Measurements from ENCODE around the gene FADS2. TPM values are rescaled to one million over a fixed set of nuclear protein-coding genes. Genes with fewer than 3 reads are reported as not detected.

The FADS2 gene
- total RNA-seq, 1 experiment from 2014 or later: 423 TPM

DNA sequence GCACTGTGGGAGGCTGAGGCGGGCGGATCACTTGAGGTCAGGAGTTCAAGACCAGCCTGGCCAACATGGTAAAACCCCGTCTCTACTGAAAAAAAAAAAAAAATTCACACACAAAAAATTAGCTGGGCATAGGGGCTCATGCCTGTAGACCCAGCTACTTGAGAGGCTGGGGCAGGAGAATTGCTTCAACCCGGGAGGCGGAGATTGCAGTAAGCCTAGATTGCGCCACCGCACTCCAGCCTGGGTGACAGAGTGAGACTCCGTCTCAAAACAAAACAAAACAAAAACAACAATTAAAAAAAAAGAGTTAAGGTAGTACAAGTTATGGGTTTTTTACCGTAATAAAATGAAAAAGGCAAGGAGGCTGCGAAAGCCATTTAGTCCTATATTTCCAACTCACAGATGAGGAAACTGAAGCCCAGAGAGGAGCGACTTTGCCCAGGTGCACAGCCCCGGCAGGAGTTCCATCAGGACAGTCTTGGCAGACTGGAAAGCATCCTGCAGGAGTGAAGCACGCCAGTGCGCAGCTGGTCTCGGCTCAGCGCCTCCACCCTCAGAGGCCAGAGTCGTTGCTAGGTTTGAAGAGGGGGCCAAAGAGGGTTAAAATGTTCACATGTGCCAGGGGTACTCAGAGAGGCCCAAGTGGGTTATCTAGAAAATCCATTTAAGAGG, 67.1 kb downstream of the FADS2 start:
- H3K27me3 Mint-ChIP-seq (ENCODE audit: low read depth): 0 out of 2 replicates have a peak, but pooled peaks cover under 1% of the 10 kb centered on the region
- no peaks in the 10 kb centered on the region for H3K9me3 Mint-ChIP-seq
- no peak for DNase-seq (ENCODE audit: low spot score)
- no peak for ATAC-seq
- H3K4me1 Mint-ChIP-seq: peaks cover 9% of the 10 kb centered on the region
- no peak overlapping the region for H3K27ac Mint-ChIP-seq
- H3K4me3 Mint-ChIP-seq: no peak overlapping the region
- ChIA-PET CTCF (interaction anchor here (0.6 to 10.9 kb wide), 6 partner anchors 25 to 213 kb away, joined by 3 to 685 read pairs (median 70); partner anchors contain the start of gene BEST1), POLR2A (no interaction called here)
- TF ChIP-seq, protein P1, sequence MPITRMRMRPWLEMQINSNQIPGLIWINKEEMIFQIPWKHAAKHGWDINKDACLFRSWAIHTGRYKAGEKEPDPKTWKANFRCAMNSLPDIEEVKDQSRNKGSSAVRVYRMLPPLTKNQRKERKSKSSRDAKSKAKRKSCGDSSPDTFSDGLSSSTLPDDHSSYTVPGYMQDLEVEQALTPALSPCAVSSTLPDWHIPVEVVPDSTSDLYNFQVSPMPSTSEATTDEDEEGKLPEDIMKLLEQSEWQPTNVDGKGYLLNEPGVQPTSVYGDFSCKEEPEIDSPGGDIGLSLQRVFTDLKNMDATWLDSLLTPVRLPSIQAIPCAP (CRISPR knock-in tag; IDR thresholded peaks at IDR 0.05): no peak
- no peak for TF ChIP-seq TEAD4 (CRISPR knock-in tag; IDR thresholded peaks at IDR 0.05)
- TF ChIP-seq, protein P2, sequence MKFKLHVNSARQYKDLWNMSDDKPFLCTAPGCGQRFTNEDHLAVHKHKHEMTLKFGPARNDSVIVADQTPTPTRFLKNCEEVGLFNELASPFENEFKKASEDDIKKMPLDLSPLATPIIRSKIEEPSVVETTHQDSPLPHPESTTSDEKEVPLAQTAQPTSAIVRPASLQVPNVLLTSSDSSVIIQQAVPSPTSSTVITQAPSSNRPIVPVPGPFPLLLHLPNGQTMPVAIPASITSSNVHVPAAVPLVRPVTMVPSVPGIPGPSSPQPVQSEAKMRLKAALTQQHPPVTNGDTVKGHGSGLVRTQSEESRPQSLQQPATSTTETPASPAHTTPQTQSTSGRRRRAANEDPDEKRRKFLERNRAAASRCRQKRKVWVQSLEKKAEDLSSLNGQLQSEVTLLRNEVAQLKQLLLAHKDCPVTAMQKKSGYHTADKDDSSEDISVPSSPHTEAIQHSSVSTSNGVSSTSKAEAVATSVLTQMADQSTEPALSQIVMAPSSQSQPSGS (CRISPR knock-in tag; IDR thresholded peaks at IDR 0.05; ENCODE audit: borderline replicate concordance, low read depth): no peak
- TF ChIP-seq, protein P3, sequence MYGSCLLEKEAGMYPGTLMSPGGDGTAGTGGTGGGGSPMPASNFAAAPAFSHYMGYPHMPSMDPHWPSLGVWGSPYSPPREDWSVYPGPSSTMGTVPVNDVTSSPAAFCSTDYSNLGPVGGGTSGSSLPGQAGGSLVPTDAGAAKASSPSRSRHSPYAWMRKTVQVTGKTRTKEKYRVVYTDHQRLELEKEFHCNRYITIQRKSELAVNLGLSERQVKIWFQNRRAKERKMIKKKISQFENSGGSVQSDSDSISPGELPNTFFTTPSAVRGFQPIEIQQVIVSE (CRISPR knock-in tag; IDR thresholded peaks at IDR 0.05; ENCODE audit: borderline replicate concordance): no peak
- no peak for TF ChIP-seq RELA (CRISPR knock-in tag; IDR thresholded peaks at IDR 0.05; ENCODE audit: borderline replicate concordance)
- TF ChIP-seq, protein P4, sequence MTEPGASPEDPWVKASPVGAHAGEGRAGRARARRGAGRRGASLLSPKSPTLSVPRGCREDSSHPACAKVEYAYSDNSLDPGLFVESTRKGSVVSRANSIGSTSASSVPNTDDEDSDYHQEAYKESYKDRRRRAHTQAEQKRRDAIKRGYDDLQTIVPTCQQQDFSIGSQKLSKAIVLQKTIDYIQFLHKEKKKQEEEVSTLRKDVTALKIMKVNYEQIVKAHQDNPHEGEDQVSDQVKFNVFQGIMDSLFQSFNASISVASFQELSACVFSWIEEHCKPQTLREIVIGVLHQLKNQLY (CRISPR knock-in tag; IDR thresholded peaks at IDR 0.05): no peak
- no peak for TF ChIP-seq NR3C1 (CRISPR knock-in tag; conservative IDR thresholded peaks at IDR 0.05; ENCODE audit: low read depth)
- TF ChIP-seq, protein P5, sequence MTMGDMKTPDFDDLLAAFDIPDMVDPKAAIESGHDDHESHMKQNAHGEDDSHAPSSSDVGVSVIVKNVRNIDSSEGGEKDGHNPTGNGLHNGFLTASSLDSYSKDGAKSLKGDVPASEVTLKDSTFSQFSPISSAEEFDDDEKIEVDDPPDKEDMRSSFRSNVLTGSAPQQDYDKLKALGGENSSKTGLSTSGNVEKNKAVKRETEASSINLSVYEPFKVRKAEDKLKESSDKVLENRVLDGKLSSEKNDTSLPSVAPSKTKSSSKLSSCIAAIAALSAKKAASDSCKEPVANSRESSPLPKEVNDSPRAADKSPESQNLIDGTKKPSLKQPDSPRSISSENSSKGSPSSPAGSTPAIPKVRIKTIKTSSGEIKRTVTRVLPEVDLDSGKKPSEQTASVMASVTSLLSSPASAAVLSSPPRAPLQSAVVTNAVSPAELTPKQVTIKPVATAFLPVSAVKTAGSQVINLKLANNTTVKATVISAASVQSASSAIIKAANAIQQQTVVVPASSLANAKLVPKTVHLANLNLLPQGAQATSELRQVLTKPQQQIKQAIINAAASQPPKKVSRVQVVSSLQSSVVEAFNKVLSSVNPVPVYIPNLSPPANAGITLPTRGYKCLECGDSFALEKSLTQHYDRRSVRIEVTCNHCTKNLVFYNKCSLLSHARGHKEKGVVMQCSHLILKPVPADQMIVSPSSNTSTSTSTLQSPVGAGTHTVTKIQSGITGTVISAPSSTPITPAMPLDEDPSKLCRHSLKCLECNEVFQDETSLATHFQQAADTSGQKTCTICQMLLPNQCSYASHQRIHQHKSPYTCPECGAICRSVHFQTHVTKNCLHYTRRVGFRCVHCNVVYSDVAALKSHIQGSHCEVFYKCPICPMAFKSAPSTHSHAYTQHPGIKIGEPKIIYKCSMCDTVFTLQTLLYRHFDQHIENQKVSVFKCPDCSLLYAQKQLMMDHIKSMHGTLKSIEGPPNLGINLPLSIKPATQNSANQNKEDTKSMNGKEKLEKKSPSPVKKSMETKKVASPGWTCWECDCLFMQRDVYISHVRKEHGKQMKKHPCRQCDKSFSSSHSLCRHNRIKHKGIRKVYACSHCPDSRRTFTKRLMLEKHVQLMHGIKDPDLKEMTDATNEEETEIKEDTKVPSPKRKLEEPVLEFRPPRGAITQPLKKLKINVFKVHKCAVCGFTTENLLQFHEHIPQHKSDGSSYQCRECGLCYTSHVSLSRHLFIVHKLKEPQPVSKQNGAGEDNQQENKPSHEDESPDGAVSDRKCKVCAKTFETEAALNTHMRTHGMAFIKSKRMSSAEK (CRISPR knock-in tag; IDR thresholded peaks at IDR 0.05; ENCODE audit: borderline replicate concordance): no peak
- H3K36me3 Mint-ChIP-seq: no peaks in the 10 kb centered on the region

DNA sequence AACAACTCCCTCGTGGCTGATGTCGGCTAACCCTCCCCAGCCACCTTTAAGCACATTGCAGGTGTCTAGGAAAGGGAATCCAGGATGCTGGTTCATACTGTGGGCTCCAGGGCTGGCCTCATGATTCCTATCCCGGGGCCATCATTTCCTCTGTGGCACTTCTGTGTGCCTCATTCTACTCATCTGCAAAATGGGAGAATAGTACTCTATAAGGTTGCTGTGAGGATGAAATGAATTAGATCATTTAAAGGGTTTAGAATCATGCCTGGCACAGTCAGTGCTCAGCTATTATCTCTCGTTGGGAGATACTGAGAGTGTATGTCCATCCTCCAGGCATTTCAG, 67.6 kb downstream of the FADS2 start:
- ATAC-seq (no peak), DNase-seq (ENCODE audit: low spot score) (no peak)
- Mint-ChIP-seq H3K27me3 (ENCODE audit: low read depth) (no peaks in the 10 kb centered on the region), H3K27ac (no peak overlapping the region), H3K4me1 (peaks cover 9% of the 10 kb centered on the region), H3K36me3 (no peaks in the 10 kb centered on the region), H3K9me3 (no peaks in the 10 kb centered on the region), H3K4me3 (no peak overlapping the region)
- TF ChIP-seq NR2C2 (CRISPR knock-in tag; IDR thresholded peaks at IDR 0.05): no peak
- TF ChIP-seq SP1 (CRISPR knock-in tag; conservative IDR thresholded peaks at IDR 0.05): no peak
- no peak for TF ChIP-seq ELF4 (CRISPR knock-in tag; IDR thresholded peaks at IDR 0.05; ENCODE audit: low read depth)
- TF ChIP-seq IRF2 (CRISPR knock-in tag; IDR thresholded peaks at IDR 0.05; ENCODE audit: borderline replicate concordance, low read depth): no peak
- no peak for TF ChIP-seq TEAD1 (CRISPR knock-in tag; IDR thresholded peaks at IDR 0.05)
- no peak for TF ChIP-seq GABPB1 (CRISPR knock-in tag; IDR thresholded peaks at IDR 0.05)
- ChIA-PET POLR2A (no interaction called here), CTCF (interaction anchor here (1.0 to 10.9 kb wide), 5 partner anchors 24 to 212 kb away, joined by 3 to 685 read pairs (median 136); partner anchors contain the start of gene BEST1)

All from WTC11 (cell line).